ENCODE data around the gene DMRT1. TPM values are rescaled to one million over a fixed set of nuclear protein-coding genes. Genes with fewer than 3 reads are reported as not detected.
"Not testable (repeated sequence)": the region's sequence is repeated elsewhere in the genome, so short reads cannot be mapped to it uniquely, and the experiment has no call there.

Gene DMRT1
- total and polyA plus RNA-seq, 2 donors (not counting 1 experiment from before 2014, with no cell fraction given): not detected

DNA sequence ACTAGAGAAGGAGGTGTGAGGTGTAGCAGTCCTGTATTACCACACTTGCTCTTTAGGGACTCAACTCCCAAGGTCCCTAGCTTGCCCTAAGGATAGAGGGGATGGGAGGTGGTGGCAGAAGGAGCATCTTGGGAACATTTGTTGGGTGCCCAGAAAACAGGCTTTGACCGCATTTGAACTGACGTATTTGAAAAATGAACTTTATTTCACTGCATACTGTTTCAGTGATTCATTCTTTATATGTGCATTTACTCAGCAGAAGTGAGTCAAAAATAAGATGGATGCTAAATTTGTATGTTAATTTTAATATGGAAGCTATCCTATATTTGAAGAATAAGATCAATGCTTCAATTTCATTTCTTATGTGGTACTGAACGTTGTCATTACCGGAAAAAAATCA lies 153.7 kb downstream of the DMRT1 start:
- H3K4me1 ChIP-seq (ENCODE audit: control insufficient read depth, extremely low read depth, insufficient read depth, low read length): no peaks in the 10 kb centered on the region
- H3K9ac ChIP-seq (ENCODE audit: insufficient read depth, low read length): no peak overlapping the region
- no peaks in the 10 kb centered on the region for H3K9me3 ChIP-seq (ENCODE audit: control insufficient read depth, insufficient read depth, low read depth, low read length)
- no peaks in the 10 kb centered on the region for H4K20me1 ChIP-seq (ENCODE audit: control insufficient read depth, extremely low read depth, insufficient read depth, low read length)
- no peaks in the 10 kb centered on the region for H3K27me3 ChIP-seq (ENCODE audit: control insufficient read depth, insufficient read depth, low read length)
- TF ChIP-seq EZH2 (IDR thresholded peaks at IDR 0.05; ENCODE audit: low read length, missing control alignments): no peak
- TF ChIP-seq, protein P1, sequence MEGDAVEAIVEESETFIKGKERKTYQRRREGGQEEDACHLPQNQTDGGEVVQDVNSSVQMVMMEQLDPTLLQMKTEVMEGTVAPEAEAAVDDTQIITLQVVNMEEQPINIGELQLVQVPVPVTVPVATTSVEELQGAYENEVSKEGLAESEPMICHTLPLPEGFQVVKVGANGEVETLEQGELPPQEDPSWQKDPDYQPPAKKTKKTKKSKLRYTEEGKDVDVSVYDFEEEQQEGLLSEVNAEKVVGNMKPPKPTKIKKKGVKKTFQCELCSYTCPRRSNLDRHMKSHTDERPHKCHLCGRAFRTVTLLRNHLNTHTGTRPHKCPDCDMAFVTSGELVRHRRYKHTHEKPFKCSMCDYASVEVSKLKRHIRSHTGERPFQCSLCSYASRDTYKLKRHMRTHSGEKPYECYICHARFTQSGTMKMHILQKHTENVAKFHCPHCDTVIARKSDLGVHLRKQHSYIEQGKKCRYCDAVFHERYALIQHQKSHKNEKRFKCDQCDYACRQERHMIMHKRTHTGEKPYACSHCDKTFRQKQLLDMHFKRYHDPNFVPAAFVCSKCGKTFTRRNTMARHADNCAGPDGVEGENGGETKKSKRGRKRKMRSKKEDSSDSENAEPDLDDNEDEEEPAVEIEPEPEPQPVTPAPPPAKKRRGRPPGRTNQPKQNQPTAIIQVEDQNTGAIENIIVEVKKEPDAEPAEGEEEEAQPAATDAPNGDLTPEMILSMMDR (conservative IDR thresholded peaks at IDR 0.05 in 1 of 2, IDR thresholded peaks at IDR 0.05 in 1 of 2; ENCODE audit: low read depth in 1 of 2, low read length in 2 of 2): no peak
- H3K36me3 ChIP-seq (ENCODE audit: control insufficient read depth, insufficient read depth, low read length): no peaks in the 10 kb centered on the region
- no peaks in the 10 kb centered on the region for H3K79me2 ChIP-seq (ENCODE audit: control insufficient read depth, insufficient read depth, low read length)
- H3K27ac ChIP-seq (ENCODE audit: insufficient read depth, low read length): no peak overlapping the region
- no peak overlapping the region for H3K4me3 ChIP-seq (replicated peaks in 1 of 4; ENCODE audit: control extremely low read depth in 1 of 4, insufficient read depth in 1 of 4, low read depth in 3 of 4, low read length in 4 of 4)
- H2AFZ ChIP-seq (ENCODE audit: low read length): no peak overlapping the region
- DNase-seq (ENCODE audit: low read depth in 2 of 2): peak in 1 of 2 donors; percentile 11
- H3K4me2 ChIP-seq (ENCODE audit: extremely low read depth, insufficient read depth, low read length): no peak overlapping the region

DNA sequence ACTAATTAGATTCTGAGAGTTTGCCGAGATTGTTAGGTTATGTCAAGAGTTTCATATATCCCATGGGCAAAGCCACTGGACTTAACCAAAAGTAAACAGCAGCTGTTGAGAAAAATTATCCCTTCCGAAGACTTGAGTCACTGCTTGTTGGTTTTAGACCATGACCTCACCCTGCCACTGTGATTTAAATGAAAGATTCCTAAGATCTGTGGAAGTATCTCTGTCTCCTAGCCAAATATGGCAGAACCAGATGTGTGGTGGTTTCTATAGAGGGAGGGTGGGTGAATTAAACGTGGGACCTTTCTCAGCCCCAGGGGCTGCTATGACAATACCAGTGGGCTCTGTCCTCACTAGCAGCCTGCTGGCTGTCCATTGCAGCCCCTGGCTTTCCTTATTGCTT lies 154.3 kb downstream of the DMRT1 start:
- Histone ChIP-seq H3K4me1 (ENCODE audit: control insufficient read depth, extremely low read depth, insufficient read depth, low read length) (no peaks in the 10 kb centered on the region), H3K4me2 (ENCODE audit: extremely low read depth, insufficient read depth, low read length) (no peak overlapping the region), H2AFZ (ENCODE audit: low read length) (no peak overlapping the region)

DNA sequence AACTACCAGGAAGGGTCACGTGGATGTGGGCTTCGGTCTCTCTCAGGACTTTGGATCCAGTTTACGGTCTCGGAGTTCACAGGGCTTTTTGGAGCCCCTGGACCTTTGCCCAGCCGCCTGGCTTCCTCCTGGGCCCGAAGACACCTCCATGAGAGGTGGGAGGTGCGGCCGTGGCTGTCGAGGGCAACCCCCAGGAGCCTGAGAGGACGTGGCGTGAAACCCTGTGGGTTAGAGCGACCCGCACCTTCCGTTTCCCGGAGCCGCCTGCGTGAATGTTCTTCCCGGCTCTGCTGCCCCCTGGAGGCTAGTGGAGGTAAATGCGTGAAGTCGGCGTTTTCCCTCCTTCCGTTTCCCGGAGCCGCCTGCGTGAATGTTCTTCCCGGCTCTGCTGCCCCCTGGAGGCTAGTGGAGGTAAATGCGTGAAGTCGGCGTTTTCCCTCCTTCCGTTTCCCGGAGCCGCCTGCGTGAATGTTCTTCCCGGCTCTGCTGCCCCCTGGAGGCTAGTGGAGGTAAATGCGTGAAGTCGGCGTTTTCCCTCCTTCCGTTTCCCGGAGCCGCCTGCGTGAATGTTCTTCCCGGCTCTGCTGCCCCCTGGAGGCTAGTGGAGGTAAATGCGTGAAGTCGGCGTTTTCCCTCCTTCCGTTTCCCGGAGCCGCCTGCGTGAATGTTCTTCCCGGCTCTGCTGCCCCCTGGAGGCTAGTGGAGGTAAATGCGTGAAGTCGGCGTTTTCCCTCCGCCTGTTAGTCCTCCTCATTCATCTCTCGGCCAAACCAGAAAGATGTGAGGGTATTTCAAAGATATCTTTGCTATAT lies 157.0 kb downstream of the DMRT1 start:
- not testable (repeated sequence) for H3K9me3 ChIP-seq (ENCODE audit: control insufficient read depth, insufficient read depth, low read depth, low read length); H3K36me3 ChIP-seq (ENCODE audit: control insufficient read depth, insufficient read depth, low read length); H4K20me1 ChIP-seq (ENCODE audit: control insufficient read depth, extremely low read depth, insufficient read depth, low read length); H3K9ac ChIP-seq (ENCODE audit: insufficient read depth, low read length); H2AFZ ChIP-seq (ENCODE audit: low read length); H3K79me2 ChIP-seq (ENCODE audit: control insufficient read depth, insufficient read depth, low read length); H3K4me1 ChIP-seq (ENCODE audit: control insufficient read depth, extremely low read depth, insufficient read depth, low read length); H3K4me3 ChIP-seq (replicated peaks in 1 of 4; ENCODE audit: control extremely low read depth in 1 of 4, insufficient read depth in 1 of 4, low read depth in 3 of 4, low read length in 4 of 4); H3K27ac ChIP-seq (ENCODE audit: insufficient read depth, low read length); H3K27me3 ChIP-seq (ENCODE audit: control insufficient read depth, insufficient read depth, low read length); H3K4me2 ChIP-seq (ENCODE audit: extremely low read depth, insufficient read depth, low read length); DNase-seq (ENCODE audit: low read depth in 2 of 2)
- TF ChIP-seq, protein P1 (conservative IDR thresholded peaks at IDR 0.05 in 1 of 2, IDR thresholded peaks at IDR 0.05 in 1 of 2; ENCODE audit: low read depth in 1 of 2, low read length in 2 of 2): peak; percentile 0 to 25

More for the DNA sequence above, 154.3 kb downstream of the DMRT1 start:
- Histone ChIP-seq H3K27ac (ENCODE audit: insufficient read depth, low read length) (no peak overlapping the region), H3K36me3 (ENCODE audit: control insufficient read depth, insufficient read depth, low read length) (no peaks in the 10 kb centered on the region), H3K4me3 (replicated peaks in 1 of 4; ENCODE audit: control extremely low read depth in 1 of 4, insufficient read depth in 1 of 4, low read depth in 3 of 4, low read length in 4 of 4) (no peak overlapping the region), H4K20me1 (ENCODE audit: control insufficient read depth, extremely low read depth, insufficient read depth, low read length) (no peaks in the 10 kb centered on the region), H3K79me2 (ENCODE audit: control insufficient read depth, insufficient read depth, low read length) (no peaks in the 10 kb centered on the region), H3K9ac (ENCODE audit: insufficient read depth, low read length) (no peak overlapping the region), H3K27me3 (ENCODE audit: control insufficient read depth, insufficient read depth, low read length) (no peaks in the 10 kb centered on the region), H3K9me3 (ENCODE audit: control insufficient read depth, insufficient read depth, low read depth, low read length) (no peaks in the 10 kb centered on the region)
- TF ChIP-seq, protein P1 (conservative IDR thresholded peaks at IDR 0.05 in 1 of 2, IDR thresholded peaks at IDR 0.05 in 1 of 2; ENCODE audit: low read depth in 1 of 2, low read length in 2 of 2): no peak
- no peak for TF ChIP-seq EZH2 (IDR thresholded peaks at IDR 0.05; ENCODE audit: low read length, missing control alignments)
- DNase-seq (ENCODE audit: low read depth in 2 of 2): peak in 1 of 2 donors; percentile 69

Measured in fibroblast of lung (primary cell).